HepG2 (cell line): ENCODE measurements around the gene RERE. TPM values are rescaled to one million over a fixed set of nuclear protein-coding genes. Genes with fewer than 3 reads are reported as not detected.

Experiments used
- ATAC-seq: fragments of 200-7000 bp; cut with Tn5 transposase; 3 replicates; pipeline ENCODE4 v1.9.1; 2020; ENCODE audit warnings: mild to moderate bottlenecking, moderate library complexity
- BruUV-seq: library from RNA; stranded (reverse); fragments of 400-500 nt; replicated peaks from 2 replicates; lab custom pipeline; 2021; lab: Mats Ljungman, UMichigan
- CTCF ChIA-PET: fragments of 300-600 bp; formaldehyde crosslinking; extraction: SDS; loops from one replicate; lab custom pipeline; 2021; ENCODE audit warnings: low total read pairs, inconsistent platforms, low intra/inter-chr PET ratio; lab: Yijun Ruan, JAX
- POLR2A ChIA-PET: fragments of 350-600 bp; sonication (Branson Sonifier 250); formaldehyde crosslinking; loops from one replicate; lab custom pipeline; 2020; ENCODE audit warnings: antibody characterized with exemption, inconsistent platforms; lab: Yijun Ruan, JAX
- DNase-seq: peaks from one replicate; pipeline ENCODE4 v3.0.0-alpha.2; 2015; ENCODE audit warnings: low spot score
- FAIRE-seq: peaks from 3 replicates; lab custom pipeline; 2011; peaks lifted over from hg19 to GRCh38; lab: Jason Lieb, UNC
- H2AFZ ChIP-seq: one replicate; pipeline ENCODE4 v1.6.1; 2011; ENCODE audit warnings: low read length, inconsistent platforms
- H3K27ac ChIP-seq: fragments of 300-600 bp; 3 replicates; pipeline ENCODE4 v1.8.0; 2011; ENCODE audit warnings: mixed run types, mild to moderate bottlenecking, mixed read lengths, low read length, inconsistent platforms; ENCODE audit not compliant: insufficient read depth; ENCODE audit errors: extremely low read length
- H3K27me3 ChIP-seq, 2 experiments: fragments of 200-600 bp in 1 of 2; 2 replicates in 1 of 2; 3 replicates in 1 of 2; pipeline versions ENCODE4 v1.6.0 to v1.8.0; 2011; ENCODE audit warnings: low read length in 2 of 2, mild to moderate bottlenecking in 2 of 2, moderate library complexity in 2 of 2, inconsistent platforms in 1 of 2; ENCODE audit not compliant: insufficient read depth in 2 of 2, control insufficient read depth in 1 of 2
- H3K36me3 ChIP-seq, 2 experiments: fragments of 200-600 bp in 1 of 2; replicated peaks in 1 of 2; 2 replicates in 1 of 2; 3 replicates in 1 of 2; pipeline versions ENCODE4 v1.5.1 to v1.8.0; 2011; ENCODE audit warnings: low read length in 2 of 2, inconsistent platforms in 1 of 2; ENCODE audit not compliant: insufficient read depth in 2 of 2, control insufficient read depth in 1 of 2
- H3K4me1 ChIP-seq: 2 replicates; pipeline ENCODE4 v1.5.1; 2012; ENCODE audit warnings: low read length, inconsistent platforms; ENCODE audit not compliant: insufficient read depth
- H3K4me2 ChIP-seq: 2 replicates; pipeline ENCODE4 v1.6.0; 2011; ENCODE audit warnings: low read depth, low read length, inconsistent platforms
- H3K4me3 ChIP-seq, 3 experiments: fragments of 200-600 bp in 1 of 3; sonication (generic), shearing (Covaris generic) in 1 of 3; replicated peaks in 1 of 3; 2 replicates each; pipeline ENCODE4 v1.5.1; 2011 to 2016; ENCODE audit warnings: low read length in 3 of 3, inconsistent platforms in 2 of 3, low read depth in 2 of 3, mild to moderate bottlenecking in 2 of 3, control low read depth in 1 of 3, mixed read lengths in 1 of 3; ENCODE audit not compliant: insufficient read depth in 1 of 3
- H3K79me2 ChIP-seq: one replicate; pipeline ENCODE4 v1.6.1; 2011; ENCODE audit warnings: low read length, inconsistent platforms; ENCODE audit not compliant: insufficient read depth
- H3K9ac ChIP-seq: 2 replicates; pipeline ENCODE4 v1.6.0; 2011; ENCODE audit warnings: mild to moderate bottlenecking, low read depth, low read length, inconsistent platforms; ENCODE audit not compliant: insufficient read depth
- H3K9me3 ChIP-seq: 2 replicates; pipeline ENCODE4 v1.5.1; 2012; ENCODE audit warnings: mild to moderate bottlenecking, low read length
- H4K20me1 ChIP-seq: 2 replicates; pipeline ENCODE4 v1.6.0; 2011; ENCODE audit warnings: inconsistent platforms, mild to moderate bottlenecking, low read length, moderate library complexity; ENCODE audit not compliant: insufficient read depth
- EED ChIP-seq: sonication (generic); formaldehyde crosslinking; IDR thresholded peaks from 2 replicates; pipeline ENCODE4 v1.5.0; 2020; ENCODE audit warnings: mild to moderate bottlenecking, missing genetic modification reagents
- NPAS2 ChIP-seq: sonication (generic); formaldehyde crosslinking; IDR thresholded peaks from 2 replicates; pipeline ENCODE4 v1.8.0; 2022; ENCODE audit warnings: mild to moderate bottlenecking, missing genetic modification reagents, borderline replicate concordance
- REL ChIP-seq: sonication (generic); formaldehyde crosslinking; conservative IDR thresholded peaks from 2 replicates; pipeline ENCODE4 v1.8.0; 2022; ENCODE audit warnings: mild to moderate bottlenecking, missing genetic modification reagents, moderate library complexity
- RXRB ChIP-seq: IDR thresholded peaks from 2 replicates; pipeline ENCODE4 v1.6.1; 2016; ENCODE audit warnings: borderline replicate concordance, missing genetic modification reagents, missing compliant biosample characterization
- SRY ChIP-seq: sonication (generic); formaldehyde crosslinking; IDR thresholded peaks from 2 replicates; pipeline ENCODE4 v1.8.0; 2022; ENCODE audit warnings: mild to moderate bottlenecking, missing genetic modification reagents
- ZNF431 ChIP-seq: sonication (generic); formaldehyde crosslinking; IDR thresholded peaks from 2 replicates; pipeline ENCODE4 v1.9.0; 2022; ENCODE audit warnings: missing genetic modification reagents, low read depth, mild to moderate bottlenecking, borderline replicate concordance
- ZNF441 ChIP-seq: sonication (generic); formaldehyde crosslinking; IDR thresholded peaks from 2 replicates; pipeline ENCODE4 v1.7.0; 2021; ENCODE audit warnings: missing genetic modification reagents, borderline replicate concordance
- ZNF446 ChIP-seq: sonication (generic); formaldehyde crosslinking; IDR thresholded peaks from 2 replicates; pipeline ENCODE4 v1.5.0; 2020; ENCODE audit warnings: mild to moderate bottlenecking, missing genetic modification reagents
- WGBS: methylation state at CpG from one replicate; pipeline ENCODE4 v1.1.6; 2017; ENCODE audit warnings: low lambda C conversion rate; 5-methylcytosine and 5-hydroxymethylcytosine counted together
- in situ Hi-C: cut with HindIII; loops from 2 replicates; pipeline ENCODE4 v1.10.0; 2017; ENCODE audit warnings: low pct_unique_long_range_greater_than_20kb; ENCODE audit not compliant: extremely low pct_ligation_motif_present
- intact Hi-C: fragments of 100-400 bp; cut with micrococcal nuclease; formaldehyde crosslinking; loops from one replicate; pipeline ENCODE4 v1.10.0; 2022; ENCODE audit not compliant: unreplicated experiment
- polyA plus RNA-seq, 8 experiments: library from polyadenylated mRNA; depleted of rRNA in 3 of 8; stranded (reverse) in 7 of 8; unstranded in 1 of 8; fragments of >200 nt; fragmentation: Illumina TruSeq in 4 of 8; extraction: Trizol in 4 of 8; gene quantifications; 2 replicates each; pipeline versions ENCODE4 v1.2.1 to v1.2.3, GENCODE V29; 2011 to 2016; ENCODE audit warnings: low read depth in 4 of 8, missing spikeins in 1 of 8, mixed read lengths in 1 of 8; ENCODE audit not compliant: insufficient read depth in 1 of 8
- total RNA-seq, 5 experiments: library from RNA; depleted of rRNA; stranded (reverse); fragments of >200 nt; fragmentation: Illumina TruSeq; extraction: Trizol; gene quantifications; 2 replicates each; pipeline ENCODE4 v1.2.3, GENCODE V29; 2016; ENCODE audit warnings: low read depth in 1 of 5
- TF ChIP-seq, protein P1 (sequence below), 2 experiments: sonication (generic) in 1 of 2; formaldehyde crosslinking in 1 of 2; IDR thresholded peaks; 2 replicates each; pipeline versions ENCODE4 v1.5.1 to v1.6.1; 2011 to 2020; ENCODE audit warnings: borderline replicate concordance in 1 of 2, low read depth in 1 of 2, low read length in 1 of 2, mild to moderate bottlenecking in 1 of 2, missing genetic modification reagents in 1 of 2, moderate library complexity in 1 of 2
- TF ChIP-seq, protein P2 (sequence below): sonication (generic); formaldehyde crosslinking; IDR thresholded peaks from 2 replicates; pipeline ENCODE4 v1.4.0; 2020; ENCODE audit warnings: missing genetic modification reagents
- TF ChIP-seq, protein P3 (sequence below): sonication (generic); formaldehyde crosslinking; IDR thresholded peaks from 2 replicates; pipeline ENCODE4 v1.5.0; 2020; ENCODE audit warnings: missing genetic modification reagents
- TF ChIP-seq, protein P4 (sequence below): sonication (generic); formaldehyde crosslinking; IDR thresholded peaks from 2 replicates; pipeline ENCODE4 v1.8.0; 2022; ENCODE audit warnings: mild to moderate bottlenecking, missing genetic modification reagents, moderate library complexity

The RERE gene
- total and polyA plus RNA-seq, 2 of the 13 experiments (the other 11 are each of a cell fraction or from before 2014, with no cell fraction given): 18.3 to 21.9 TPM

DNA sequence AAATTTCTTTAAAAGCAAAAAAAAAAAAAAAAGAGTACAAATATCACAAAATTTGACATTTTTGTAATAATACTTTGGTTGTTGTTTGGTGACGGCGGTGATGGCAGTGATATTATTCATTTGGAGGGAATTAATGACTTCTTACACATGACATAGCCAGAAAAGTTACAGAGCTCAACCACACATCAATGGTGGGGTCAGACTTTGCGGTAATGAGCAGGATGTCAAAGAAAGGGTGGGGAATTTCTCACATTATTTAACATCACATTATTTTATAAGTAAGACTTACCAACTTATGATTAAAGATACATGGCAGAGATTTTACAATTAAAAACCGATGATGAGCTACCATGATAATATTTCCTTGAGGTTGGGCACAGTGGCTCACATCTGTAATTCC, 248.2 kb downstream of the RERE start:
- no peaks in the 10 kb centered on the region for H3K9me3 ChIP-seq
- no peak overlapping the region for H2AFZ ChIP-seq
- H3K27ac ChIP-seq: no peak overlapping the region
- ATAC-seq (no peak), FAIRE-seq (no peak), DNase-seq (no peak)
- peaks cover 63% of the 10 kb centered on the region for H3K79me2 ChIP-seq
- in situ Hi-C loops (loop anchor here (10.0 to 25.0 kb wide), 2 partner anchors 96 to 268 kb away; no protein-coding TSS in a partner anchor), intact Hi-C loops (no loop called here)
- no peak overlapping the region for H3K4me3 ChIP-seq
- peaks cover 0 to 4% of the 10 kb centered on the region in 2 experiments; a peak in 2 of 5 replicates for H3K36me3 ChIP-seq
- H3K9ac ChIP-seq: no peak overlapping the region
- 97% methylated on average over 4 of the region's 4 CpGs for WGBS
- TF ChIP-seq ZNF431 (CRISPR knock-in tag) (no peak), SRY (CRISPR knock-in tag) (no peak), NPAS2 (CRISPR knock-in tag) (no peak), RXRB (no peak), EED (CRISPR knock-in tag) (no peak), ZNF446 (CRISPR knock-in tag) (no peak), ZNF441 (CRISPR knock-in tag) (no peak), REL (CRISPR knock-in tag) (no peak)
- TF ChIP-seq, protein P1, sequence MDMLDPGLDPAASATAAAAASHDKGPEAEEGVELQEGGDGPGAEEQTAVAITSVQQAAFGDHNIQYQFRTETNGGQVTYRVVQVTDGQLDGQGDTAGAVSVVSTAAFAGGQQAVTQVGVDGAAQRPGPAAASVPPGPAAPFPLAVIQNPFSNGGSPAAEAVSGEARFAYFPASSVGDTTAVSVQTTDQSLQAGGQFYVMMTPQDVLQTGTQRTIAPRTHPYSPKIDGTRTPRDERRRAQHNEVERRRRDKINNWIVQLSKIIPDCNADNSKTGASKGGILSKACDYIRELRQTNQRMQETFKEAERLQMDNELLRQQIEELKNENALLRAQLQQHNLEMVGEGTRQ (IDR thresholded peaks at IDR 0.05; ENCODE audit: low read depth, low read length): no peak
- TF ChIP-seq, protein P1 (CRISPR knock-in tag; IDR thresholded peaks at IDR 0.05; ENCODE audit: borderline replicate concordance): no peak
- TF ChIP-seq, protein P2, sequence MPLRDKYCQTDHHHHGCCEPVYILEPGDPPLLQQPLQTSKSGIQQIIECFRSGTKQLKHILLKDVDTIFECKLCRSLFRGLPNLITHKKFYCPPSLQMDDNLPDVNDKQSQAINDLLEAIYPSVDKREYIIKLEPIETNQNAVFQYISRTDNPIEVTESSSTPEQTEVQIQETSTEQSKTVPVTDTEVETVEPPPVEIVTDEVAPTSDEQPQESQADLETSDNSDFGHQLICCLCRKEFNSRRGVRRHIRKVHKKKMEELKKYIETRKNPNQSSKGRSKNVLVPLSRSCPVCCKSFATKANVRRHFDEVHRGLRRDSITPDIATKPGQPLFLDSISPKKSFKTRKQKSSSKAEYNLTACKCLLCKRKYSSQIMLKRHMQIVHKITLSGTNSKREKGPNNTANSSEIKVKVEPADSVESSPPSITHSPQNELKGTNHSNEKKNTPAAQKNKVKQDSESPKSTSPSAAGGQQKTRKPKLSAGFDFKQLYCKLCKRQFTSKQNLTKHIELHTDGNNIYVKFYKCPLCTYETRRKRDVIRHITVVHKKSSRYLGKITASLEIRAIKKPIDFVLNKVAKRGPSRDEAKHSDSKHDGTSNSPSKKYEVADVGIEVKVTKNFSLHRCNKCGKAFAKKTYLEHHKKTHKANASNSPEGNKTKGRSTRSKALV (CRISPR knock-in tag): no peak
- TF ChIP-seq, protein P3, sequence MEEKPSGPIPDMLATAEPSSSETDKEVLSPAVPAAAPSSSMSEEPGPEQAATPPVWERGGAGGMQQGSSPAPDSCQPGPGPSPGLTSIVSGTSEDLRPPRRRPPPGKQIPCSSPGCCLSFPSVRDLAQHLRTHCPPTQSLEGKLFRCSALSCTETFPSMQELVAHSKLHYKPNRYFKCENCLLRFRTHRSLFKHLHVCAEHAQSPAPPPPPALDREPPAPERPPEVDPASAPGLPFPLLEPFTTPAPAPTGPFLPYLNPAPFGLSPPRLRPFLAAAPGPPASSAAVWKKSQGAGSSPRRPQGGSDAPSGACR: no peak
- TF ChIP-seq, protein P4, sequence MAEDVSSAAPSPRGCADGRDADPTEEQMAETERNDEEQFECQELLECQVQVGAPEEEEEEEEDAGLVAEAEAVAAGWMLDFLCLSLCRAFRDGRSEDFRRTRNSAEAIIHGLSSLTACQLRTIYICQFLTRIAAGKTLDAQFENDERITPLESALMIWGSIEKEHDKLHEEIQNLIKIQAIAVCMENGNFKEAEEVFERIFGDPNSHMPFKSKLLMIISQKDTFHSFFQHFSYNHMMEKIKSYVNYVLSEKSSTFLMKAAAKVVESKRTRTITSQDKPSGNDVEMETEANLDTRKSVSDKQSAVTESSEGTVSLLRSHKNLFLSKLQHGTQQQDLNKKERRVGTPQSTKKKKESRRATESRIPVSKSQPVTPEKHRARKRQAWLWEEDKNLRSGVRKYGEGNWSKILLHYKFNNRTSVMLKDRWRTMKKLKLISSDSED (CRISPR knock-in tag): no peak
- no TSS peak for BruUV-seq
- peaks cover 96% of the 10 kb centered on the region for H3K4me1 ChIP-seq
- ChIA-PET CTCF (no interaction called here), POLR2A (no interaction called here)
- no peaks in the 10 kb centered on the region for H3K27me3 ChIP-seq
- H4K20me1 ChIP-seq: peaks cover 7% of the 10 kb centered on the region
- H3K4me2 ChIP-seq: no peak overlapping the region
